ENCODE results near the gene APOE.
"Not testable (repeated sequence)": the region's sequence is repeated elsewhere in the genome, so short reads cannot be mapped to it uniquely, and the experiment has no call there.

The APOE gene

GRCh38 chr19:44905437-44906160 lies at the start of gene APOE:
TSS of gene APOE (plus strand) at chr19:44905796. CDS start at chr19:44906625, 829 bp downstream.
- FAIRE-seq, result no peak

GRCh38 chr19:44856421-44857083 lies 49.0 kb upstream of the APOE start:
- FAIRE-seq, result no peak

DNA sequence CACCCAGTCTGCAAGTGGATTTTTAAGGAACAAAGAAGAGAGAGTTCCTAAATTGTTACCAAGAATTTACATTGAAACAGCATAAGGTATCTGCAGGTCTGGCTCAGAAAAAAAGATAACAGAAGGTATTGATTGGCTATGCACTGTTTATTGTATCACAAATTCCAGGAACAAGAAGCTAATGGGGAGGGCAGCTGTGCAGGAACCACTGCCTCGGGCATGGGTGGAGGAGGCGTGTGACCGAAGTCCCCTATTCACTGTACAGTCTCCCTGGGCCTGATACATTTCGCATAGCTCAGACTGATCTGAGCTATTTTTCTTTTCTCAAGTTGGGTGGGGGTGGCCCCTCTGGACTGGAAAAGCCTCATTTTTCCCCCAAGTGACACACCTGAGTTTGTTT lies 47.8 kb upstream of the APOE start:
- no peak for FAIRE-seq

GRCh38 chr19:44861576-44861975 lies 44.0 kb upstream of the APOE start:
- not testable (repeated sequence) for FAIRE-seq

DNA sequence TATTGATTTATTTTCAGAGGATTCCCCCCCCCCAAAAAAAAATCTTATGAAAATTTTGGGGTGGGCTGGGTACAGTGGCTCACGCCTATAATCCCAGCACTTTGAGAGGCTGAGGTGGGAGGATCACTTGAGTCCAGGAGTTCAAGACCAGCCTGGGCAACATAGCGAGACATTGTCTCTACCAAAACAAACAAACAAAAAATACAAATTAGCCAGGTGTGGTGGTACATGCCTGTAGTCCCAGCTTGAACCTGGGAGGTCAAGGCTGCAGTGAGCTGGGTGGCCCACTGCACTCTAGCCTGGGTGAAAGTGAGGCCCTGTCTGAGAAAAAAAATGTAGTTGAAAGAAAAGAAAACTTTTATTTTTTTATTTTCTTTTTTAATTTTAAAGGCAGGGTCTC lies 41.6 kb upstream of the APOE start:
- FAIRE-seq, result no peak

GRCh38 chr19:44865196-44865767 lies 40.3 kb upstream of the APOE start:
- no peak for FAIRE-seq

- FAIRE-seq, result no peak
Observed at GRCh38 chr19:44866664-44867063, 38.9 kb upstream of the APOE start.

DNA sequence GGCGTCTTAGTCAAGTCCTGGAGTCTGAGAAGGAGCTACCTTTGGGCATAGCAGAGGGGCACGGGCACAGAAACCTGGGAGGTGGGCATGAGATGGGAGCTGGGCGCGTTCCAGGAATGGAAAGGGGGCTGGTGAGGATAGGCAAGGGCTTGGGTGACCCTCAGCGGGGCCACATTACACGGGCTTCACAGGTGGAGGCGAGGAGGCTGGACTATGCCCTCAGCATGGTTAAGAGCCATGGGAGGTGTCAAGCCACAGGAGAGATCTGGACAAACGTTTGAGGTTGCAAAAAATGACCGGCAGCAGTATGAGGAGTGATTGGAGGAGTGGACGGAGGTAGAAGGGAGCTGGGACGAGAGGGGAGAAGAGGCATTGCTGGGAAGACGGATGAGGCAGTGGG lies 38.0 kb upstream of the APOE start:
- FAIRE-seq, result no peak

DNA sequence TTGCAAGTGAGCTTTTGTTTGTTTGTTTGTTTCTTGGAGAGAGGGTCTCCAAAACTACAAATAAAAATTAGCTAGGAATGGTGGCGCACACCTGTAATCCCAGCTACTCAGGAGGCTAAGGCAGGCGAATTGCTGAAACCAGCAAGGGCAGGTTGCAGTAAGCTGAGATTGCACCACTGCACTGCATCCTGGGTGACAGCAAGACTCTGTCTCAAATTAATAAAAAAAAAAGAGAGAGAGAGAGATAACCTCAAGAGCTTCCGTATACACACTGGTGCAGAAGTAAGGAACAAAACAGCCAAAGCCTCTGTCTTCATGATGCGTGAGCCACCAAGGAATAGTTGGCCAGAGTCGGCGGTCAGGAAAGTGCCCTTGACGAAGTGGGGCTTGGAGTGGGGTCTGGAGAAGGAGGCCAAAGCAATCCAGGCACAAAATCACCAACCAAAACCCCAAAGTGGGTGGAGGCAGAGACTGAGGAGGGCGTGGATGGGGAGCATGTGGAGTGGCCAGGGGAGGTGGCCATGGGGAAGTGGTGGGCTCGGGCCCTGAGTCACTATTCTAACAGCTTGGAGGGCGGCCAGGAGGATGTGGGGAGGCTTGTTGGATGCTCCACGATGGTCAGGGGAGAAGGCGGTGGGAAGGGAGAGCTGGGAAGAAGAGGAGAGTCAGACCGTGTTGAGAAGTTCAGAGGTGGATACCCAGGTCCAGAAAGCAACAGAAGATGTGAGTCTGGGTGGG lies 35.7 kb upstream of the APOE start:
- FAIRE-seq, result no peak

DNA sequence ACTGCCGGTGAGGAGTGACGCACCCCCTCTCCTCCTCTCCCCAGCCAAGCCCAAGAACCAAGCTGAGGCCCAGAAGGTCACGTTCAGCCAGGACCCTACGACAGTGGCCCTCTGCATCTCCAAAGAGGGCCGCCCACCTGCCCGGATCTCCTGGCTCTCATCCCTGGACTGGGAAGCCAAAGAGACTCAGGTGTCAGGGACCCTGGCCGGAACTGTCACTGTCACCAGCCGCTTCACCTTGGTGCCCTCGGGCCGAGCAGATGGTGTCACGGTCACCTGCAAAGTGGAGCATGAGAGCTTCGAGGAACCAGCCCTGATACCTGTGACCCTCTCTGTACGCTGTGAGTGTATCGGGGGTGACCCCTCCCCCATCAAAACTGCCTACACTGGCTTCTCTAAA lies 33.8 kb upstream of the APOE start:
- no peak for FAIRE-seq

GRCh38 chr19:44872661-44873060 lies 32.9 kb upstream of the APOE start:
- FAIRE-seq, result peak; percentile 10

DNA sequence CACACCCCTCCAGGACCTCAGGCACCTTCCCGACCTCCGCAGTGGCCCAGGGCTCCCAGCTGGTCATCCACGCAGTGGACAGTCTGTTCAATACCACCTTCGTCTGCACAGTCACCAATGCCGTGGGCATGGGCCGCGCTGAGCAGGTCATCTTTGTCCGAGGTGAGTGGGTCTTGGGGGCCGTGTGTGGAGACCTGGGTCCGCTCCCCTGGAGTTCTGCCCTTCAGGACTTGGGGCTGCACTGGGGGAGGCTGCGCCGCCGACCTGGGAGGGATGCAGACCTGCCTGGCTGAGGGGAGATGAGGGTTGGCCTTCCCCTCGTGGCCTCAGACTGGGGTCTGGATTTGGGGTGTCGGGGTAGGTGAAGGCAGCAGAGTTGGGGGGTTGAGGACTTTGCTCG lies 31.3 kb upstream of the APOE start:
- FAIRE-seq, result no peak

DNA sequence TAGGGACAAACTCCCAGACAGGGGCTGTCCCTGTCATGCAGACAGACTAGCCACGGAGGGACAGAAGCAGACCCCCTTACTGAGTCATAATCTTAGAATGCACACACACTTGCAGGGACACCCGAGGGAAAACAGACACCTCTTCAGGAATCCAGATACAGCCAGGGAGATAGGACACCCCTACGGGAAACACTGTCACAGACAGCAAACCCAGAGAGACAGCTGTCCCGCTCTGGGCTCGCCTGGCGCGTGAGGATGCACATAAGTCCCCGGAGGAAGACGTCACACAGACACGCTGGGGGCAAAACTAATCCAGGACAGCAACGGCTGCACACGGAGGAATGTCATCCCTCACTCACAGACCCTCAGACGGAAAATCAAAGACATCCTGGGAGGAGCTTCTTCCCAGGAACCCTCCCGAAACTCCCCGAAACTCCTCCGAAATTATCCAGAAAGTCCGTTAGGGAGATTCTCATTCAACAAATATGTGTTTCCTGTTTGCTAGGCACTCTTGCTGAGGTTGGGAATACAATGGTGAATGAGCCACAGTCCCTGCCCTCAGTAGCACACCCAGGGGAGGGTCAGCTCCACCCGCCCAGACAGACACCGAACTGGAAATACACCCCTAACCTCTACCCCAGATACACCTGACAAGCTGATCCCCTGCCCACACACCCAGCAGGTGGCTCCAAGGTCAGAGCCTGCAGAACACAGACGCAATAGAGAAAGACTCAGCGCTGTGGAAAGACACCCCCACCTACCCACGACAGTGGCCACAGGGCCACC lies 29.7 kb upstream of the APOE start:
- no peak for FAIRE-seq

- FAIRE-seq, result no peak
Observed at GRCh38 chr19:44876930-44877535, 28.6 kb upstream of the APOE start.

GRCh38 chr19:44878120-44878865 lies 27.3 kb upstream of the APOE start:
- FAIRE-seq, result no peak

- FAIRE-seq, result no peak
Observed at GRCh38 chr19:44879309-44880065, 26.1 kb upstream of the APOE start.

GRCh38 chr19:44882063-44882462 lies 23.5 kb upstream of the APOE start:
- FAIRE-seq, result no peak

DNA sequence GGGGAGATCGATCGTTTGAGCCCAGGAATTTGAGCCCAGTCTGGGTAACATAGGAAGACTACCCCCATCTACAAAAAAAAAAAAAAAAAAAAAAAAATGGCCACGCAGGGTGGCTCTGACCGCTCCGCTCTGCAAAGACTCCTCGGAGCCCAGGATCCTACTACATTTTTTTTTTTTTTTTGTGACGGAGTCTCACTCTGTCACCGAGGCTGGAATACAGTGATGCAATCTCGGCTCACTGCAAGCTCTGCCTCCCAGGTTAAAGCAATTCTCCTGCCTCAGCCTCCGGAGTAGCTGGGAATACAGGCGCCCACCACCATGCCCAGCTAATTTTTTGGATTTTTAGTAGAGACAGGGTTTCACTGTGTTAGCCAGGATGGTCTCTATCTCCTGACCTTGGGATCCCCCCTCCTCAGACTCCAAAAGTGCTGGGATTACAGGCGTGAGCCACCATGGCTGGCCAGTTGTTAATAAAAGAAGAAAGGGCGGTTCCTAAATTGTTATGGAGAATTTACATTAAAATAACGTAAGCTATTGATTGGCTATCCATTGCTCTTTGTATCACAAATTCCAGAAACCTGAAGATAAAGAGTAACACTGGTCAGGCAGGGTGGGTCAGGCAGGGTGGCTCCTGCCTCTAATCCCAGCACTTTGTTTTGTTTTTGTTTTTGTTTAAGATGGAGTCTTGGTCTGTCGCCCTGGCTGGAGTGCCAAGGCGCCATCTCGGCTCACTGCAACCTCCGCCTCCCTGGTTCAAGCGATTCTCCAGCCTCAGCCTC lies 22.8 kb upstream of the APOE start:
- not testable (repeated sequence) for FAIRE-seq

- FAIRE-seq, result no peak
Observed at GRCh38 chr19:44883922-44884321, 21.7 kb upstream of the APOE start.

DNA sequence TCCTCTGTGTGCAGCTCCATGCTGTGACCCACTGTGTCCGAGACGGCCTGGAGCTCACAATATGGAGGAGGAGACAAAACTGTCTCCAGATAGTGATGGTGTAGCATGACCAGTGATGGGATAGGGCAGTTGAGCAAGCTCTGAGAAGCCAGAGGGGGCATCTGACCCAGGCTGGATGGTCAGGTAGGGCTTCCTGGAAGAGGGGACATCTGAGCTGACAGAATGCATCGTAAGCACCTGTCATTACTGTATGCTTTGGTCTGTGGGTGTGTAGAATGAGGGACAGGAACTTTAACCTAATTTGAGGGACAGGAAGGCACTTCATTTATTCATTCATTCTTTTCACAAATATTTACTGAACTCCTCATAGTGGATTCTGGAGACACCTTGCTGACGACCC lies 21.0 kb upstream of the APOE start:
- FAIRE-seq, result no peak
